HepG2 (cell line): ENCODE data around the gene FURIN. TPM values are rescaled to one million over a fixed set of nuclear protein-coding genes. Genes with fewer than 3 reads are reported as not detected.
A peak's percentile ranks its signal among the peaks of the same experiment; 100 is the strongest.

Experiments
- DMAP1 ChIP-seq: IDR thresholded peaks from 2 replicates; pipeline ENCODE4 v1.6.1; 2016
- DRAP1 ChIP-seq: IDR thresholded peaks from 2 replicates; pipeline ENCODE4 v1.6.1; 2016; ENCODE audit warnings: missing genetic modification reagents, missing compliant biosample characterization
- FOXC1 ChIP-seq: sonication (generic); formaldehyde crosslinking; IDR thresholded peaks from 2 replicates; pipeline ENCODE4 v1.8.0; 2022; ENCODE audit warnings: mild to moderate bottlenecking, missing genetic modification reagents, borderline replicate concordance
- FOXK2 ChIP-seq: fragments of 450-650 bp; IDR thresholded peaks from 2 replicates; pipeline ENCODE4 v1.6.1; 2016
- HMGXB4 ChIP-seq, 2 experiments: sonication (generic) in 1 of 2; formaldehyde crosslinking in 1 of 2; IDR thresholded peaks; 2 replicates each; pipeline versions ENCODE4 v1.4.0 to v1.6.1; 2018 to 2020; ENCODE audit warnings: missing genetic modification reagents in 2 of 2, borderline replicate concordance in 1 of 2, low read depth in 1 of 2, mild to moderate bottlenecking in 1 of 2, missing biosample characterization in 1 of 2
- ISL2 ChIP-seq: sonication (generic); formaldehyde crosslinking; IDR thresholded peaks from 2 replicates; pipeline ENCODE4 v1.5.0; 2020; ENCODE audit warnings: missing genetic modification reagents
- ISX ChIP-seq: sonication (generic); formaldehyde crosslinking; conservative IDR thresholded peaks from 2 replicates; pipeline ENCODE4 v1.5.0; 2020; ENCODE audit warnings: missing genetic modification reagents
- KLF6 ChIP-seq: IDR thresholded peaks from 2 replicates; pipeline ENCODE4 v1.8.0; 2016; ENCODE audit warnings: missing biosample characterization, missing genetic modification reagents
- LCORL ChIP-seq, 2 experiments: fragments of 450-650 bp in 1 of 2; sonication (generic) in 1 of 2; formaldehyde crosslinking in 1 of 2; IDR thresholded peaks; 2 replicates each; pipeline versions ENCODE4 v1.5.0 to v1.6.1; 2017 to 2020; ENCODE audit warnings: antibody characterized with exemption in 1 of 2, missing genetic modification reagents in 1 of 2
- MLLT10 ChIP-seq: sonication (generic); formaldehyde crosslinking; IDR thresholded peaks from 2 replicates; pipeline ENCODE4 v1.4.0; 2020; ENCODE audit warnings: missing genetic modification reagents
- MTA3 ChIP-seq: sonication (generic); formaldehyde crosslinking; IDR thresholded peaks from 2 replicates; pipeline ENCODE4 v1.4.0; 2020; ENCODE audit warnings: missing genetic modification reagents
- SNAI1 ChIP-seq: sonication (generic); formaldehyde crosslinking; IDR thresholded peaks from 2 replicates; pipeline ENCODE4 v1.5.0; 2020; ENCODE audit warnings: mild to moderate bottlenecking, missing genetic modification reagents, borderline replicate concordance
- SP4 ChIP-seq: sonication (generic); formaldehyde crosslinking; IDR thresholded peaks from 2 replicates; pipeline ENCODE4 v1.8.1; 2023; ENCODE audit warnings: mild to moderate bottlenecking, missing genetic modification reagents
- SPEN ChIP-seq: sonication (generic); formaldehyde crosslinking; IDR thresholded peaks from 2 replicates; pipeline ENCODE4 v1.5.1; 2020; ENCODE audit warnings: low read depth, mild to moderate bottlenecking, missing genetic modification reagents
- SRY ChIP-seq: sonication (generic); formaldehyde crosslinking; IDR thresholded peaks from 2 replicates; pipeline ENCODE4 v1.8.0; 2022; ENCODE audit warnings: mild to moderate bottlenecking, missing genetic modification reagents
- STAG1 ChIP-seq: sonication (generic); formaldehyde crosslinking; IDR thresholded peaks from 2 replicates; pipeline ENCODE4 v1.4.0; 2020; ENCODE audit warnings: missing genetic modification reagents
- TARDBP ChIP-seq: sonication (generic); formaldehyde crosslinking; IDR thresholded peaks from 2 replicates; pipeline ENCODE4 v1.8.0; 2022; ENCODE audit warnings: mild to moderate bottlenecking, missing genetic modification reagents
- TEAD2 ChIP-seq: sonication (generic); formaldehyde crosslinking; IDR thresholded peaks from 2 replicates; pipeline ENCODE4 v1.9.0; 2021; ENCODE audit warnings: missing genetic modification reagents
- ZBTB34 ChIP-seq: sonication (generic); formaldehyde crosslinking; IDR thresholded peaks from 2 replicates; pipeline ENCODE4 v1.8.0; 2022; ENCODE audit warnings: mild to moderate bottlenecking, missing genetic modification reagents
- ZFP41 ChIP-seq: sonication (generic); formaldehyde crosslinking; IDR thresholded peaks from 2 replicates; pipeline ENCODE4 v1.4.0; 2020; ENCODE audit warnings: mild to moderate bottlenecking, missing genetic modification reagents, borderline replicate concordance
- ZNF160 ChIP-seq: sonication (generic); formaldehyde crosslinking; IDR thresholded peaks from 2 replicates; pipeline ENCODE4 v1.8.0; 2022; ENCODE audit warnings: mild to moderate bottlenecking, inconsistent platforms, missing genetic modification reagents
- ZNF263 ChIP-seq: sonication (generic); formaldehyde crosslinking; IDR thresholded peaks from 2 replicates; pipeline ENCODE4 v1.4.0; 2020; ENCODE audit warnings: missing genetic modification reagents
- ZNF570 ChIP-seq: sonication (generic); formaldehyde crosslinking; IDR thresholded peaks from 2 replicates; pipeline ENCODE4 v1.4.0; 2020; ENCODE audit warnings: mild to moderate bottlenecking, missing genetic modification reagents, borderline replicate concordance
- ZNF589 ChIP-seq: sonication (generic); formaldehyde crosslinking; conservative IDR thresholded peaks from 2 replicates; pipeline ENCODE4 v1.8.0; 2022; ENCODE audit warnings: mild to moderate bottlenecking, moderate library complexity, missing genetic modification reagents
- ZSCAN21 ChIP-seq: sonication (generic); formaldehyde crosslinking; IDR thresholded peaks from 2 replicates; pipeline ENCODE4 v1.8.0; 2022; ENCODE audit warnings: mild to moderate bottlenecking, missing genetic modification reagents, moderate library complexity, borderline replicate concordance
- polyA plus RNA-seq, 8 experiments: library from polyadenylated mRNA; depleted of rRNA in 3 of 8; stranded (reverse) in 7 of 8; unstranded in 1 of 8; fragments of >200 nt; fragmentation: Illumina TruSeq in 4 of 8; extraction: Trizol in 4 of 8; gene quantifications; 2 replicates each; pipeline versions ENCODE4 v1.2.1 to v1.2.3, GENCODE V29; 2011 to 2016; ENCODE audit warnings: low read depth in 4 of 8, missing spikeins in 1 of 8, mixed read lengths in 1 of 8; ENCODE audit not compliant: insufficient read depth in 1 of 8
- total RNA-seq, 5 experiments: library from RNA; depleted of rRNA; stranded (reverse); fragments of >200 nt; fragmentation: Illumina TruSeq; extraction: Trizol; gene quantifications; 2 replicates each; pipeline ENCODE4 v1.2.3, GENCODE V29; 2016; ENCODE audit warnings: low read depth in 1 of 5

The FURIN gene
- total and polyA plus RNA-seq, 2 of the 13 experiments (the other 11 are each of a cell fraction or from before 2014, with no cell fraction given), result 15.2 to 17.4 TPM

GRCh38 chr15:90893175-90894090 lies 25.0 kb downstream of the FURIN start (continued):
- TF ChIP-seq HMGXB4 (CRISPR knock-in tag; IDR thresholded peaks at IDR 0.05; ENCODE audit: borderline replicate concordance in 1 of 2, low read depth in 1 of 2) (peak; percentile 87 to 89), DRAP1 (CRISPR knock-in tag) (no peak), TARDBP (CRISPR knock-in tag) (0 out of 2 replicates have a peak, but pooled peaks have one; percentile 26), FOXK2 (no peak), ZBTB34 (CRISPR knock-in tag) (no peak), ZNF160 (CRISPR knock-in tag) (no peak), FOXC1 (CRISPR knock-in tag) (peak; percentile 48; the same call in 1 of the 2 replicates), ZFP41 (no peak), SPEN (CRISPR knock-in tag) (peak; percentile 75; the same call in 1 of the 2 replicates), SRY (CRISPR knock-in tag) (no peak), ZNF589 (CRISPR knock-in tag) (no peak), STAG1 (peak; percentile 27), SP4 (CRISPR knock-in tag) (0 out of 2 replicates have a peak, but pooled peaks have one; percentile 33), MTA3 (CRISPR knock-in tag) (no peak), ISL2 (CRISPR knock-in tag) (peak; percentile 33; the same call in 1 of the 2 replicates), LCORL (IDR thresholded peaks at IDR 0.05) (no peak), LCORL (CRISPR knock-in tag; IDR thresholded peaks at IDR 0.05) (0 out of 2 replicates have a peak, but pooled peaks have one; percentile 27), ZNF570 (CRISPR knock-in tag) (no peak), DMAP1 (0 out of 2 replicates have a peak, but pooled peaks have one; percentile 53), TEAD2 (CRISPR knock-in tag) (no peak), ZSCAN21 (CRISPR knock-in tag) (0 out of 2 replicates have a peak, but pooled peaks have one; percentile 20), ZNF263 (no peak), MLLT10 (CRISPR knock-in tag) (no peak), ISX (CRISPR knock-in tag) (no peak), SNAI1 (CRISPR knock-in tag) (no peak), KLF6 (CRISPR knock-in tag) (no peak)
